ENCODE measurements around the gene TAPBP.
A peak's percentile ranks its signal among the peaks of the same experiment; 100 is the strongest.

The TAPBP gene

GRCh38 chr6:33330736-33331135 lies 16.9 kb upstream of the TAPBP start:
- in situ Hi-C loops (cut with MboI; ENCODE audit: low pct_unique_long_range_greater_than_20kb, low sequenced_read_pairs, unreplicated experiment) = no loop called here
- TF ChIP-seq CTCF (IDR thresholded peaks at IDR 0.05; ENCODE audit: extremely low read depth, insufficient read depth, missing control alignments) = no peak
- no peak for DNase-seq (ENCODE audit: low spot score)

GRCh38 chr6:33329058-33329457 lies 15.2 kb upstream of the TAPBP start:
- in situ Hi-C loops (cut with MboI; ENCODE audit: low pct_unique_long_range_greater_than_20kb, low sequenced_read_pairs, unreplicated experiment) = no loop called here
- TF ChIP-seq CTCF (IDR thresholded peaks at IDR 0.05; ENCODE audit: extremely low read depth, insufficient read depth, missing control alignments) = no peak
- peak; percentile 6 for DNase-seq (ENCODE audit: low spot score)

GRCh38 chr6:33324125-33324524 lies 10.2 kb upstream of the TAPBP start:
- in situ Hi-C loops (cut with MboI; ENCODE audit: low pct_unique_long_range_greater_than_20kb, low sequenced_read_pairs, unreplicated experiment) = no loop called here
- no peak for TF ChIP-seq CTCF (IDR thresholded peaks at IDR 0.05; ENCODE audit: extremely low read depth, insufficient read depth, missing control alignments)
- DNase-seq (ENCODE audit: low spot score) = peak; percentile 40

GRCh38 chr6:33323623-33323948 lies 9.7 kb upstream of the TAPBP start:
- TF ChIP-seq CTCF (IDR thresholded peaks at IDR 0.05; ENCODE audit: extremely low read depth, insufficient read depth, missing control alignments) = no peak
- in situ Hi-C loops (cut with MboI; ENCODE audit: low pct_unique_long_range_greater_than_20kb, low sequenced_read_pairs, unreplicated experiment) = no loop called here
- DNase-seq (ENCODE audit: low spot score) = no peak

GRCh38 chr6:33321227-33321626 lies 7.3 kb upstream of the TAPBP start:
- DNase-seq (ENCODE audit: low spot score) = no peak
- in situ Hi-C loops (cut with MboI; ENCODE audit: low pct_unique_long_range_greater_than_20kb, low sequenced_read_pairs, unreplicated experiment) = no loop called here
- TF ChIP-seq CTCF (IDR thresholded peaks at IDR 0.05; ENCODE audit: extremely low read depth, insufficient read depth, missing control alignments) = no peak

GRCh38 chr6:33320315-33321181 lies 6.7 kb upstream of the TAPBP start:
- DNase-seq (ENCODE audit: low spot score) = no peak
- in situ Hi-C loops (cut with MboI; ENCODE audit: low pct_unique_long_range_greater_than_20kb, low sequenced_read_pairs, unreplicated experiment) = no loop called here
- TF ChIP-seq CTCF (IDR thresholded peaks at IDR 0.05; ENCODE audit: extremely low read depth, insufficient read depth, missing control alignments) = no peak

Measured in GM13977 (cell line).